Mucosa of descending colon (tissue), 3 donors: Measurements from ENCODE around the gene TRDN. TPM values are rescaled to one million over a fixed set of nuclear protein-coding genes. Genes with fewer than 3 reads are reported as not detected.

Source experiments
- ATAC-seq: fragments of 200-7000 bp; cut with Tn5 transposase; one replicate; pipeline ENCODE4 v1.9.1; 2020; ENCODE audit warnings: mild to moderate bottlenecking, moderate library complexity
- DNase-seq, 3 donors: peaks; one replicate each; pipeline ENCODE4 v3.0.0-alpha.2; 2020
- H3K36me3 ChIP-seq: fragments of 200-600 bp; one replicate; pipeline ENCODE4 v1.8.0; 2021; ENCODE audit warnings: low read depth, mild to moderate bottlenecking
- H3K4me1 ChIP-seq: fragments of 200-600 bp; one replicate; pipeline ENCODE4 v1.8.0; 2021; ENCODE audit warnings: low read depth, mild to moderate bottlenecking
- H3K4me3 ChIP-seq: fragments of 200-600 bp; one replicate; pipeline ENCODE4 v1.8.0; 2021; ENCODE audit warnings: mild to moderate bottlenecking
- H3K9me3 ChIP-seq: fragments of 200-600 bp; one replicate; pipeline ENCODE4 v1.8.0; 2021; ENCODE audit warnings: mild to moderate bottlenecking
- CTCF ChIP-seq: fragments of 200-600 bp; IDR thresholded peaks from one replicate; pipeline ENCODE4 v1.8.0; 2022; ENCODE audit warnings: antibody characterized with exemption, mild to moderate bottlenecking
- intact Hi-C, 2 donors: fragments of 100-400 bp; cut with DNase I in 1 of 2; cut with micrococcal nuclease in 1 of 2; formaldehyde crosslinking; loops; one replicate each; pipeline versions ENCODE4 v1.11.0 to v1.11.1; 2022; cut with DNase I, micrococcal nuclease
- long read RNA-seq, 2 donors: library from polyadenylated mRNA; unstranded; transcript quantifications; one replicate each; pipeline ENCODE4 v2.0.0, GENCODE V29; 2019 to 2021
- total RNA-seq, 3 donors: library from RNA; stranded (reverse); fragmentation: NEBNext Ultra II Directional in 2 of 3; extraction: Animal tissue kit (Norgen Biotek cat#: 25700) in 2 of 3; gene quantifications; one replicate each; pipeline versions ENCODE4 v1.2.1 to v1.2.4, GENCODE V29; 2021 to 2023
- donor health status: DM: no; HTN: no; CAD: no; lungs with moderate emphysema.
- donor health status: DM: no; HTN: no; CAD: no.
- donor health status: DM: no; HTN: yes; CAD: no.

The TRDN gene, protein sequence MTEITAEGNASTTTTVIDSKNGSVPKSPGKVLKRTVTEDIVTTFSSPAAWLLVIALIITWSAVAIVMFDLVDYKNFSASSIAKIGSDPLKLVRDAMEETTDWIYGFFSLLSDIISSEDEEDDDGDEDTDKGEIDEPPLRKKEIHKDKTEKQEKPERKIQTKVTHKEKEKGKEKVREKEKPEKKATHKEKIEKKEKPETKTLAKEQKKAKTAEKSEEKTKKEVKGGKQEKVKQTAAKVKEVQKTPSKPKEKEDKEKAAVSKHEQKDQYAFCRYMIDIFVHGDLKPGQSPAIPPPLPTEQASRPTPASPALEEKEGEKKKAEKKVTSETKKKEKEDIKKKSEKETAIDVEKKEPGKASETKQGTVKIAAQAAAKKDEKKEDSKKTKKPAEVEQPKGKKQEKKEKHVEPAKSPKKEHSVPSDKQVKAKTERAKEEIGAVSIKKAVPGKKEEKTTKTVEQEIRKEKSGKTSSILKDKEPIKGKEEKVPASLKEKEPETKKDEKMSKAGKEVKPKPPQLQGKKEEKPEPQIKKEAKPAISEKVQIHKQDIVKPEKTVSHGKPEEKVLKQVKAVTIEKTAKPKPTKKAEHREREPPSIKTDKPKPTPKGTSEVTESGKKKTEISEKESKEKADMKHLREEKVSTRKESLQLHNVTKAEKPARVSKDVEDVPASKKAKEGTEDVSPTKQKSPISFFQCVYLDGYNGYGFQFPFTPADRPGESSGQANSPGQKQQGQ
- under 1 TPM in 2 of 3 donors, not detected in 1; 0.12 to 0.51 TPM for total RNA-seq
- long read RNA-seq, donor 1, partial matches to known transcripts, result 1 of 2 reads
- long read RNA-seq, donor 1, other reads (novel, unspliced or antisense), result 1 of 2 reads
- long read RNA-seq, donor 2, partial matches to known transcripts, result 1 of 1 reads
- long read RNA-seq, donor 2, other reads (novel, unspliced or antisense), result 0 of 1 reads

DNA sequence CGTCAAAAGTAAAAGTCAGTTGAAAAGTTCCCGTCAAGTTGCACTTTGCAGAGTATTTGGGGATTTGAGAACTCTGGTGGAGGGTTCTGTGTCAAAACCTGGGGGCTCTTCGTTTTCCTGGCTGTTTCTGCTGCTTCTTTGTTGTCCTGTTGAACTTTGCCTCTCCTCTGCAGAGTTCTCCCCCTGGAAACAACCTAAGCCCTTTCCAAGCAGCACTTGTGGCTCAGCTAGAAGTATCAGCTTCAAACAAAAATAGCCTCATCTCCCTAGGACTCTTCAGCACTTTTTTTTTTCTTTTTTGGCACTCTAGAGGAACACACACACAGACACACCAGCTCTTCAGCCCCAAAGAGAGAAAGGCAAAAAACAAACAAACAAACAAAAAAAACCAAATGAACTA, at the start of gene TRDN:
Gene TRDN (minus strand): TSS at position 169 of the 400 bp plus-strand sequence. CDS start 175 bp downstream, outside the sequence.
- Histone ChIP-seq H3K36me3 (no peaks in the 10 kb centered on the region), H3K9me3 (no peaks in the 10 kb centered on the region), H3K4me3 (no peak within 1 kb of the TSS), H3K4me1 (no peaks in the 10 kb centered on the region)
- no peak for TF ChIP-seq CTCF
- no peak for DNase-seq
- intact Hi-C loops, result no loop called here
- ATAC-seq, result no peak

- no peaks in the 10 kb centered on the region for H3K4me1 ChIP-seq
- no peak overlapping the region for H3K4me3 ChIP-seq
- ATAC-seq (no peak), DNase-seq (no peak)
- no peak for TF ChIP-seq CTCF
- H3K9me3 ChIP-seq, result no peaks in the 10 kb centered on the region
- no peaks in the 10 kb centered on the region for H3K36me3 ChIP-seq
- intact Hi-C loops, result no loop called here
These were observed 45.3 kb upstream of the TRDN start for GRCh38 chr6:123681957-123682462.

DNA sequence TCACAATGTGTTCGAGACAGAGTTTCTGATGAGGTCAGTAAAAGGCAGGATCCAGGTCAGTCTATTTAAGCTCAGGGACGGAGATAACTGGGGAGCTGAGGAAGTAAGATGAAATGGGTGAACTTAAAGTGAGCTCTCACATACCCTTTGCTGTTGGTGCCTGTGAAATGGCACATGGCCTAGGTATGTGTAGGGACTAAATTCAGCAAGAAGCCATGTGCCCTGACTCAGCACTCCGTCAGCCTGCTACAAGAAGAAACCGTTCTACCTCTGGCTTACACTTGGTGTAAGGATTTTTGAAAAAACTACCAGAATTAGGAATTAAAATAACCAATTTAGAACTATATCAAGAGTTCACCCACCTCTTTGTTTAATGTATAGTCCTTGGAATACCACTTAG, 41.1 kb upstream of the TRDN start:
- H3K4me3 ChIP-seq, result no peak overlapping the region
- no peaks in the 10 kb centered on the region for H3K9me3 ChIP-seq
- H3K36me3 ChIP-seq, result no peaks in the 10 kb centered on the region
- H3K4me1 ChIP-seq, result no peaks in the 10 kb centered on the region
- no peak for DNase-seq
- no peak for ATAC-seq
- no peak for TF ChIP-seq CTCF
- intact Hi-C loops, result no loop called here

GRCh38 chr6:123676793-123677192, 40.0 kb upstream of the TRDN start:
- Histone ChIP-seq H3K4me1 (no peaks in the 10 kb centered on the region), H3K4me3 (no peak overlapping the region), H3K36me3 (no peaks in the 10 kb centered on the region), H3K9me3 (no peaks in the 10 kb centered on the region)
- ATAC-seq (no peak), DNase-seq (no peak)
- no peak for TF ChIP-seq CTCF
- intact Hi-C loops, result no loop called here

- no peaks in the 10 kb centered on the region for H3K4me1 ChIP-seq
- no peak for ATAC-seq
- TF ChIP-seq CTCF, result no peak
- no peaks in the 10 kb centered on the region for H3K9me3 ChIP-seq
- intact Hi-C loops, result no loop called here
- no peaks in the 10 kb centered on the region for H3K36me3 ChIP-seq
- no peak for DNase-seq
- H3K4me3 ChIP-seq, result no peak overlapping the region
These were observed 32.3 kb upstream of the TRDN start for GRCh38 chr6:123668965-123669591.
